Ishikawa (cell line): Measurements from ENCODE around the gene PLN.

Source experiments
- CEBPB ChIP-seq: IDR thresholded peaks from 2 replicates; pipeline ENCODE4 v1.6.1; 2012
- CREB1 ChIP-seq: IDR thresholded peaks from 2 replicates; pipeline ENCODE4 v1.6.1; 2012; ENCODE audit warnings: low read depth
- EGR1 ChIP-seq: IDR thresholded peaks from 2 replicates; pipeline ENCODE4 v1.6.1; 2012
- EP300 ChIP-seq: IDR thresholded peaks from 2 replicates; pipeline ENCODE4 v1.6.1; 2012; ENCODE audit warnings: borderline replicate concordance
- FOXM1 ChIP-seq: IDR thresholded peaks from 2 replicates; pipeline ENCODE4 v1.6.1; 2012; ENCODE audit warnings: low read depth, borderline replicate concordance
- NFIC ChIP-seq: IDR thresholded peaks from 2 replicates; pipeline ENCODE4 v1.6.1; 2012
- RAD21 ChIP-seq: IDR thresholded peaks from 2 replicates; pipeline ENCODE4 v1.6.1; 2012; ENCODE audit warnings: low read depth
- TAF1 ChIP-seq: IDR thresholded peaks from 2 replicates; pipeline ENCODE4 v1.6.1; 2012; ENCODE audit warnings: low read depth, mild to moderate bottlenecking
- TCF12 ChIP-seq: IDR thresholded peaks from 2 replicates; pipeline ENCODE4 v1.6.1; 2012; ENCODE audit warnings: low read depth
- TEAD4 ChIP-seq: IDR thresholded peaks from 2 replicates; pipeline ENCODE4 v1.6.1; 2012
- YY1 ChIP-seq: IDR thresholded peaks from 2 replicates; pipeline ENCODE4 v1.6.1; 2012; ENCODE audit warnings: low read depth
- ZBTB7A ChIP-seq: IDR thresholded peaks from 2 replicates; pipeline ENCODE4 v1.6.1; 2012; ENCODE audit warnings: low read depth
- TF ChIP-seq, protein P1 (sequence below): IDR thresholded peaks from 2 replicates; pipeline ENCODE4 v1.6.1; 2012
- TF ChIP-seq, protein P2 (sequence below): IDR thresholded peaks from 2 replicates; pipeline ENCODE4 v1.6.1; 2012; ENCODE audit warnings: low read depth, mild to moderate bottlenecking
- TF ChIP-seq, protein P3 (sequence below): IDR thresholded peaks from 2 replicates; pipeline ENCODE4 v1.6.1; 2012

The PLN gene

DNA sequence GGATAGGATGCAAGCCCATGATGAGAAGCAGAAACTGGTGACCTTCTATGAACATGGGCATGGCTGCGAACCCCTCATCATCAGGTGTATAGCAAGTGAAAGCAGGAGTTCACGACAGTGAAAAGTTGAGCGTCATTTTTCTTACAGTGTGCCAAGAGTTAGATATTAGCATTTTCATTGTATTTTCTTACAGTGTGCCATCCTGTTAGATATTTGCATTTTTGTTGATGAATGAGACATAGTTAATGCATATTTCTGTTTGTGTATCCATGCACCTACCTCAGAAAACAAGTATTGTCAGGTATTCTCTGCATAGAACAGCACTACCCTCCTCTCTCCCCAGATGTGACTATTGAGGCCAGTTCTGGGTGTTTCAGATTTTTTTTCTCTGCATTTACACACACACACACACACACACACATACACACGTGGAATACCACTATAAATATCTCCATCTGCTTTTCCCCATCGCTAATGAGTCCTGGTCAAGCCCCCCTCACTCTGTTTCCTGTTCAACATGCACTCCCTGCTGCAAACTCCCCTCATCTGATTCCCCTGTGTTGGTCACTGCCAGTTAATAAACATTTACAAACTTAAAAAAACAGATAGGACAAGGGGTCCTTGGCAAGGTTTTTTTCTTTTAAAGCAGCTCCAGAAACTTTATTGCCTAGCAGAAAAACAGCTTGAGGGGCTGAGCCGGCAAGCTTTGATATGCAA lies 41.7 kb downstream of the PLN start:
- TF ChIP-seq TCF12: no peak
- no peak for TF ChIP-seq ZBTB7A
- no peak for TF ChIP-seq TEAD4
- no peak for TF ChIP-seq YY1
- no peak for TF ChIP-seq RAD21
- TF ChIP-seq TAF1: no peak
- TF ChIP-seq FOXM1: no peak
- TF ChIP-seq, protein P1, sequence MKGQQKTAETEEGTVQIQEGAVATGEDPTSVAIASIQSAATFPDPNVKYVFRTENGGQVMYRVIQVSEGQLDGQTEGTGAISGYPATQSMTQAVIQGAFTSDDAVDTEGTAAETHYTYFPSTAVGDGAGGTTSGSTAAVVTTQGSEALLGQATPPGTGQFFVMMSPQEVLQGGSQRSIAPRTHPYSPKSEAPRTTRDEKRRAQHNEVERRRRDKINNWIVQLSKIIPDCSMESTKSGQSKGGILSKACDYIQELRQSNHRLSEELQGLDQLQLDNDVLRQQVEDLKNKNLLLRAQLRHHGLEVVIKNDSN: no peak
- TF ChIP-seq CREB1: no peak
- TF ChIP-seq, protein P2, sequence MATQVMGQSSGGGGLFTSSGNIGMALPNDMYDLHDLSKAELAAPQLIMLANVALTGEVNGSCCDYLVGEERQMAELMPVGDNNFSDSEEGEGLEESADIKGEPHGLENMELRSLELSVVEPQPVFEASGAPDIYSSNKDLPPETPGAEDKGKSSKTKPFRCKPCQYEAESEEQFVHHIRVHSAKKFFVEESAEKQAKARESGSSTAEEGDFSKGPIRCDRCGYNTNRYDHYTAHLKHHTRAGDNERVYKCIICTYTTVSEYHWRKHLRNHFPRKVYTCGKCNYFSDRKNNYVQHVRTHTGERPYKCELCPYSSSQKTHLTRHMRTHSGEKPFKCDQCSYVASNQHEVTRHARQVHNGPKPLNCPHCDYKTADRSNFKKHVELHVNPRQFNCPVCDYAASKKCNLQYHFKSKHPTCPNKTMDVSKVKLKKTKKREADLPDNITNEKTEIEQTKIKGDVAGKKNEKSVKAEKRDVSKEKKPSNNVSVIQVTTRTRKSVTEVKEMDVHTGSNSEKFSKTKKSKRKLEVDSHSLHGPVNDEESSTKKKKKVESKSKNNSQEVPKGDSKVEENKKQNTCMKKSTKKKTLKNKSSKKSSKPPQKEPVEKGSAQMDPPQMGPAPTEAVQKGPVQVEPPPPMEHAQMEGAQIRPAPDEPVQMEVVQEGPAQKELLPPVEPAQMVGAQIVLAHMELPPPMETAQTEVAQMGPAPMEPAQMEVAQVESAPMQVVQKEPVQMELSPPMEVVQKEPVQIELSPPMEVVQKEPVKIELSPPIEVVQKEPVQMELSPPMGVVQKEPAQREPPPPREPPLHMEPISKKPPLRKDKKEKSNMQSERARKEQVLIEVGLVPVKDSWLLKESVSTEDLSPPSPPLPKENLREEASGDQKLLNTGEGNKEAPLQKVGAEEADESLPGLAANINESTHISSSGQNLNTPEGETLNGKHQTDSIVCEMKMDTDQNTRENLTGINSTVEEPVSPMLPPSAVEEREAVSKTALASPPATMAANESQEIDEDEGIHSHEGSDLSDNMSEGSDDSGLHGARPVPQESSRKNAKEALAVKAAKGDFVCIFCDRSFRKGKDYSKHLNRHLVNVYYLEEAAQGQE: no peak
- no peak for TF ChIP-seq EGR1
- TF ChIP-seq EP300: no peak
- TF ChIP-seq, protein P3, sequence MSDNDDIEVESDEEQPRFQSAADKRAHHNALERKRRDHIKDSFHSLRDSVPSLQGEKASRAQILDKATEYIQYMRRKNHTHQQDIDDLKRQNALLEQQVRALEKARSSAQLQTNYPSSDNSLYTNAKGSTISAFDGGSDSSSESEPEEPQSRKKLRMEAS: no peak
- TF ChIP-seq CEBPB: no peak
- TF ChIP-seq NFIC: no peak

DNA sequence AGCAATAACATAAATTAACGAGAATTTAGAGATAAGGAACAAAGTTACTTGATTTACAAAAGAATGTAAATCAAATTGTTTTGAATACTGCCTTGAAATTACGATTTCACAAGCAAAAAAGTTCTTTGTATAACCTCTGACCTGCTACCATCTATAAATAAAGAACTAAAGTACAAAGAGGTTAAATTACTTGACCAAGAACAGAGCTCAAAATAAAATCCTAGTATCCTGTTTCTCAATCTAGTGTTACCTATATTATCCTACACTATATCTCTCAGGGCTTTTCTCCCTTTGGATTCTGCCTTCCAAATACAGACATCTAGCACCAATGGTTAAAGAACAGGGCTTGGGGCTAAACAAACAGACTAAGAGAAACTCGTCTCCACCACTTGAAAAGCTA lies 43.8 kb downstream of the PLN start:
- TF ChIP-seq TCF12: no peak
- TF ChIP-seq ZBTB7A: no peak
- TF ChIP-seq TAF1: no peak
- TF ChIP-seq, protein P2: no peak
- no peak for TF ChIP-seq NFIC
- TF ChIP-seq EP300: no peak
- no peak for TF ChIP-seq YY1

DNA sequence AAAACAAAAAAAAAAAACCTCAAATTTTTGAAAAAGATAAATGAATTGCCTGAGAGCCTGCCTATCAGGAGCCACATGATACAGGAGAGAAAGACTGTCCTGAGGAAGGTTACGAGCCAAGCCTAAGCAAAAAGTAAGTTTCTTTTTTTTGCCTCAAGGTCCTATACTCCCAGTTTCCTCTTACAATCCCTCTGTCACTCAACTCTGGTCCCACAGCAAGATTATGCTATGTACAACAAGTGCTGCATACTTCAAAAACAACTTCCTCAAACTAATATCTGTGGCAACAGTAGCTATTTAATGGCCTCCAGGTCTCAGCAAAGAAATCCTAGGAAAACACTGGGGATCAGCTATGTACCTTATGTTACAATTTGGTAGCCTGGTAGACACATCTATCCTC lies 46.8 kb downstream of the PLN start:
- TF ChIP-seq CREB1: no peak
- TF ChIP-seq EGR1: no peak
- TF ChIP-seq YY1: no peak
- TF ChIP-seq, protein P2: no peak
- TF ChIP-seq CEBPB: no peak
- TF ChIP-seq, protein P1: no peak
- TF ChIP-seq ZBTB7A: no peak
- no peak for TF ChIP-seq RAD21
- no peak for TF ChIP-seq FOXM1
- TF ChIP-seq TAF1: no peak
- no peak for TF ChIP-seq EP300
- TF ChIP-seq TEAD4: no peak

DNA sequence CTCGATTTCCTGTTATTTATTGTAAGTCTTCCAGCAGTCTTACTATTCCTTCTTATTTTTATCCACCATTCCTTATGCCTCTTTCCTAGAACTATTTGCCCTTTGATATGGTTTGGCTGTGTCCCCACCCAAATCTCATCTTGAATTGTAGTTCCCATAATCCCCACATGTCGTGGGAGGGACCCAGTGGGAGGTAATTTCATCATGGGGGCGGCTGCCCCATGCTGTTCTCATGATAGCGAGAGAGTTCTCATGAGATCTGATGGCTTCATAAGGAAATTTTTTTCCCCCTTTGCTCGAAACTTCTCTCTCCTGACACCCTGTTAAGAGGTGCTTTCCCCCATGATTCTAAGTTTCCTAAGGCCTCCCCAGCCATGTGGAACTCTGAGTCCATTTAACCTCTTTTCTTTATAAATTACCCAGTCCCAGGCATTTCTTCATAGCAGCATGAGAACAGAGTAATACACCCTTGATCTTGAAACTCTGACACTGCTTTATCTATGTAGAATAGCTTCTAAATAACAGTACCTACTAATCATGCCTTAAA lies 48.8 kb downstream of the PLN start:
- TF ChIP-seq, protein P2: no peak
- TF ChIP-seq CREB1: no peak
- TF ChIP-seq EP300: no peak
- TF ChIP-seq, protein P3: no peak
- TF ChIP-seq TEAD4: no peak
- TF ChIP-seq FOXM1: no peak
- no peak for TF ChIP-seq CEBPB
- TF ChIP-seq, protein P1: no peak
- no peak for TF ChIP-seq RAD21
- no peak for TF ChIP-seq TCF12
